ENCODE data around the gene FADS1. TPM values are rescaled to one million over a fixed set of nuclear protein-coding genes. Genes with fewer than 3 reads are reported as not detected.

FADS1 gene
- total and polyA plus RNA-seq, 2 of the 13 experiments (the other 11 are each of a cell fraction or from before 2014, with no cell fraction given), result 91.8 to 108 TPM

- TF ChIP-seq NRL (CRISPR knock-in tag; IDR thresholded peaks at IDR 0.05; ENCODE audit: borderline replicate concordance) (peak; percentile 48; the same call in 1 of the 2 replicates), ATRX (CRISPR knock-in tag; IDR thresholded peaks at IDR 0.05; ENCODE audit: borderline replicate concordance) (no peak), CSRNP1 (CRISPR knock-in tag; IDR thresholded peaks at IDR 0.05) (no peak), ZNF607 (CRISPR knock-in tag; IDR thresholded peaks at IDR 0.05; ENCODE audit: borderline replicate concordance) (0 out of 2 replicates have a peak, but pooled peaks have one; percentile 43), ZNF800 (CRISPR knock-in tag; IDR thresholded peaks at IDR 0.05) (no peak), ZNF282 (IDR thresholded peaks at IDR 0.05; ENCODE audit: partially characterized antibody) (no peak), KDM5B (CRISPR knock-in tag; IDR thresholded peaks at IDR 0.05; ENCODE audit: borderline replicate concordance) (no peak), ZNF724P (CRISPR knock-in tag; IDR thresholded peaks at IDR 0.05; ENCODE audit: borderline replicate concordance) (no peak), TCF7 (IDR thresholded peaks at IDR 0.05; ENCODE audit: low read depth) (no peak), MXD3 (CRISPR knock-in tag; IDR thresholded peaks at IDR 0.05) (no peak), ZNF780A (CRISPR knock-in tag; IDR thresholded peaks at IDR 0.05) (no peak), NR2C2 (CRISPR knock-in tag; IDR thresholded peaks at IDR 0.05; ENCODE audit: borderline replicate concordance) (no peak; the same call in 1 of the 2 replicates), THYN1 (CRISPR knock-in tag; IDR thresholded peaks at IDR 0.05; ENCODE audit: borderline replicate concordance, low read depth) (no peak), NFKBIZ (CRISPR knock-in tag; IDR thresholded peaks at IDR 0.05) (no peak), MTA1 (CRISPR knock-in tag; IDR thresholded peaks at IDR 0.05; ENCODE audit: borderline replicate concordance) (no peak), ZFP36L1 (CRISPR knock-in tag; IDR thresholded peaks at IDR 0.05) (0 out of 2 replicates have a peak, but pooled peaks have one; percentile 55), PAF1 (CRISPR knock-in tag; IDR thresholded peaks at IDR 0.05) (no peak), ADNP (CRISPR knock-in tag; IDR thresholded peaks at IDR 0.05) (no peak), ZNF761 (CRISPR knock-in tag; conservative IDR thresholded peaks at IDR 0.05) (no peak), MTF2 (CRISPR knock-in tag; IDR thresholded peaks at IDR 0.05; ENCODE audit: borderline replicate concordance) (no peak), RBFOX2 (IDR thresholded peaks at IDR 0.05; ENCODE audit: low read depth, low read length) (no peak), TEF (CRISPR knock-in tag; IDR thresholded peaks at IDR 0.05) (no peak), TEAD2 (CRISPR knock-in tag; IDR thresholded peaks at IDR 0.05) (no peak)
- TF ChIP-seq, protein P1, sequence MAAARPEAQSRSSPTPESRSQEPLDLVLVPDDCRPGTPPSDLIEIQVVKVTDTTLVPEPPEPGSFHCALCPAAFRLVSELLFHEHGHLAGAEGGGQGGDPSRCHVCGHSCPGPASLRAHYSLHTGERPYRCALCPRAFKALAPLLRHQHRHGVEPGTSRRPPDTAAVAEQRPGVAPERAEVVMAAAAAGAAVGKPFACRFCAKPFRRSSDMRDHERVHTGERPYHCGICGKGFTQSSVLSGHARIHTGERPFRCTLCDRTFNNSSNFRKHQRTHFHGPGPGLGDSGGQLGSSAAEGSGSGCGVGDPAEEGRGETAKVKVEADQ (CRISPR knock-in tag; IDR thresholded peaks at IDR 0.05; ENCODE audit: borderline replicate concordance), result no peak
- TF ChIP-seq, protein P2, sequence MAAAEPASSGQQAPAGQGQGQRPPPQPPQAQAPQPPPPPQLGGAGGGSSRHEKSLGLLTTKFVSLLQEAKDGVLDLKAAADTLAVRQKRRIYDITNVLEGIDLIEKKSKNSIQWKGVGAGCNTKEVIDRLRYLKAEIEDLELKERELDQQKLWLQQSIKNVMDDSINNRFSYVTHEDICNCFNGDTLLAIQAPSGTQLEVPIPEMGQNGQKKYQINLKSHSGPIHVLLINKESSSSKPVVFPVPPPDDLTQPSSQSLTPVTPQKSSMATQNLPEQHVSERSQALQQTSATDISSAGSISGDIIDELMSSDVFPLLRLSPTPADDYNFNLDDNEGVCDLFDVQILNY (CRISPR knock-in tag; conservative IDR thresholded peaks at IDR 0.05), result no peak
Measured at GRCh38 chr11:61752925-61753521, 63.8 kb downstream of the FADS1 start (continued).

Data from HepG2 (cell line).